ENCODE results near the gene TP53I13.
A peak's percentile ranks its signal among the peaks of the same experiment; 100 is the strongest.

TP53I13 gene

GRCh38 chr17:29566473-29567303, 1.8 kb upstream of the TP53I13 start, which contains the start of gene ABHD15:
Gene ABHD15, minus strand, starts transcription at chr17:29567037. Its CDS starts 71 bp downstream, at chr17:29566966.
- no peak for DNase-seq (ENCODE audit: low read depth in 1 of 2, low spot score in 1 of 2)

GRCh38 chr17:29567304-29567553, 1.3 kb upstream of the TP53I13 start:
- DNase-seq (ENCODE audit: low read depth in 1 of 2, low spot score in 1 of 2) = no peak

- DNase-seq (ENCODE audit: low read depth in 1 of 2, low spot score in 1 of 2) = peak; percentile 57 to 60
These were observed 759 bp upstream of the TP53I13 start for GRCh38 chr17:29567554-29568330.

DNA sequence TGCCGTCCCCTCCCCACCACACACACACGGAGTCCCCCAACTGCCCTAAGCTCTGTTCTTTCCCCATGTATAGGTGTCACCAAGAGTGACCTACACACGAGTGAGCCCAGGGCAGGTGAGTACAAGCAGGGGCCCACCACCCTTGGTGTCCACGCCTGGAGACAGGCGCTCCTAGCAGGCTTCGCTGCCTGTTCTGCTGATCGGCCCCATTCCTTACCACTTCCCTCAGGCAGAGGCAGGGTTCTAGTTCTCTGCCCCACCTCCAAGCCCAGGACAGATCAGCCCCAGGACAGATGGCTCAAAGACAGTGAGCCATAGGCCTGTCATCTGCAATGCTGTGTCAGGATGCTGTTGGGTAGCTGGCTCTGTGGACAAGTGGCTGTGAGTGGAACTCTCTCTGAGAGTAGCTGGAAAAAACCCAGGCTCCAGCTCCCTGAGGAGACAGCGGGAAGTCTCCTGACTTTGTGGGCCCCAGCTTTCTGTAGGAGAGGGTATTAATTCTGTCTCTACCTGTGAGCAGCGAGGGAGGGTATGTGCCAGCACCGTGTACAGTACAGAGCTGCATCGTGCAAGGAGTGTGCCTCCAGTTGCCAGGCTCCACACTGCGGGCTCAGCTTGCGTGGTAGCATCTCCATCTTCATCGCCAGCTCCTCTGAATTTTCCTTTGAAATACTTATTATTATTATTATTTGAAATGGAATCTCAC, 897 bp downstream of the TP53I13 start:
- no peak for DNase-seq (ENCODE audit: low read depth in 1 of 2, low spot score in 1 of 2)

DNA sequence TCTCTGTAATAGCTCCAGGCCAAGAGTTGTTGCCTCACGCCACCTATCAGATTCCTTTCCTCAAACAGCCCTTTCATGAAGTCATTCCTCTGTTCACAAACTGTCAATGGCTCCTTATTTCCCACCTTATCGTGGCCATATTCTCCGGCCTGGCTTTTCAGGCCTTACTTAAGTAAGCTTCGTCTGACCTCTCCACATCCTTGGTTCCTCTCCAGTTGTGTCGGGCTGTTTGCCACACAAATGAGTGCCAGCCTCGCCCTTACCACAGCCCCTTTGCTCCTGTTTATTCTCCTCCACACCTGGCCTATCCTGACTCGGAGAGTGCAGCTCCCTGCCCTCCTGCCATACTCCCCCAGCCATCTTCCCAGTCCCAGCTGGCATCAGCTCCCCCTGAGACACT, 2.0 kb downstream of the TP53I13 start:
- no peak for DNase-seq (ENCODE audit: low read depth in 1 of 2, low spot score in 1 of 2)

DNA sequence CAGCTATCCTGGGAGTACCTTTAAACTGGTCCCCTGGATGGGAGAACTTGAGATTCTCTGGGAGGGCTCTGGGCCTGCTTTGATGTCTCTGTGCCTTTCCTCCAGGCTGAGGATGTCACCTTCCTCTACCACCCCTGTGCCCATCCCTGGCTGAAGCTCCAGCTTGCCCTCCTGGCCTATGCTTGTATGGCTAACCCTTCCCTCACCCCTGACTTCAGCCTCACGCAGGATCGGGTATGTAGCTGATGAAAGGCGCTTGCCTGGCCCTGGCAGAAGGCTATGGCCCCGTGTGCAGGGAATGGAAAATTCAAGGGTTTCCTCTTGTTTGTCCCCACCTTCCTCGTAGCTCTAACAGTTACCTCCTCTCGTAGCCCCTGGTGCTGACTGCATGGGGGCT, 3.0 kb downstream of the TP53I13 start:
- no peak for DNase-seq (ENCODE audit: low read depth in 1 of 2, low spot score in 1 of 2)

GRCh38 chr17:29571883-29572681, 3.6 kb downstream of the TP53I13 start:
- no peak for DNase-seq (ENCODE audit: low read depth in 1 of 2, low spot score in 1 of 2)

- DNase-seq (ENCODE audit: low read depth in 1 of 2, low spot score in 1 of 2) = peak in 1 of 2 donors; percentile 61
These were observed 4.4 kb downstream of the TP53I13 start for GRCh38 chr17:29572691-29573557.

- DNase-seq (ENCODE audit: low read depth in 1 of 2, low spot score in 1 of 2) = no peak
These were observed 5.0 kb downstream of the TP53I13 start for GRCh38 chr17:29573558-29573869.

- DNase-seq (ENCODE audit: low read depth in 1 of 2, low spot score in 1 of 2) = no peak
These were observed 5.6 kb downstream of the TP53I13 start for GRCh38 chr17:29573871-29574731.

GRCh38 chr17:29574732-29575510, 6.4 kb downstream of the TP53I13 start:
- no peak for DNase-seq (ENCODE audit: low read depth in 1 of 2, low spot score in 1 of 2)

- DNase-seq (ENCODE audit: low read depth in 1 of 2, low spot score in 1 of 2) = no peak
These were observed 7.2 kb downstream of the TP53I13 start for GRCh38 chr17:29575511-29576213.

DNA sequence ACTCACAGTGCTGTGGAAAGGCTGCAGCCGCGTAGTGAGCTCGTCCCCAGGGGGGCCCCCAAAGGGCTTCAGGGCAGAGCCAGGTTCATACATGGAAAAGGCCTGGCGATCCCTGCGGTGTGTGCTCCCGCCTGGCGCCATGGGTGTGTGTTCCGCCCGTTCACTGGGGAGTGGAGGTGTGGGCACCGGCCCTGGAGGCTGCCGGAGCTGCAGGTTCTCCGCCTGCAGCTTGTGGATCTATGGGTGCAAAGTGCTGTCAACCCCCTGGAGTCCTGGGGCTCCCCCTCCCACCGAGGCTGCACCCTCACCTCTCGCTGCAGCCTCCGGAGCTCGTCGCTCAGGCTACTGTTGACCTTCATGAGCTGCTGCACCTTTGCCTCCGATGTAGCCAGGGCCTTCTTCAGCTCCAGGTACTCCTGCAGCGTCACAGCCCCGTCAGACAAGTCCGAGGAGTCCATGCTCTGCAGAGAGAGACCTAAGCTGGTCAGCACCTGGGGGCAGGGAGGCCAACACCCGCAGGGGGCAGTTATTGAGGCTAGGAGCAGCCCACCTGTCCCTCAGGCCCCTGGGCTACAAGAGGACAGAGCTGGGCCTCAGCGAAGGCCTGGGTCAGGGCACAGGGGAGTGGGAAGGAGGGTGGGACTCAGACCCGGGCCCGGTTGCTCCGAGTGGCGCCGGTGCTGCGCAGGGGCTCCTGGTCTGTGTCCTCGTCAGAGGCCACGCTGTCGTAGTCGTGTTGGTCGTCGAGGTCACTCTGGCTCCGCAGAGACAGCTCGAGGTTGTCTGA, 7.9 kb downstream of the TP53I13 start:
- no peak for DNase-seq (ENCODE audit: low read depth in 1 of 2, low spot score in 1 of 2)

DNA sequence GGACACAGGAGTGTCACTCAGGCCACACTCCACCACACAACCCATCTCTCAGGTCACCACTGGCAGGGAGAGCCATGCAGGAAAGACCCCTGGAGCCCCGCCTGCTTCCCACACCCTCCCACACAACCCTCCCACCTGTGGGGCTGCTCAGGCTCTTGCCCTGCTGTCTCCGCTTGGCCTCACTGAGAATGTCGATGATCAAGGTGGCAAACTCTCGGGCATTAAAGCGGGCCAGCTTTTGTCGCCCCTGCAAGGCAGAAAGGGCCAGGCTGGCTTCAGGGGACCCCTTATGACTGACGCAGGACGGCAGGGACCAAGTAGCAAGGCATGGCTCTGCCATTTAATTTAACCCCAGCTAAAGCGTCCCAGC, 8.5 kb downstream of the TP53I13 start:
- DNase-seq (ENCODE audit: low read depth in 1 of 2, low spot score in 1 of 2) = no peak

DNA sequence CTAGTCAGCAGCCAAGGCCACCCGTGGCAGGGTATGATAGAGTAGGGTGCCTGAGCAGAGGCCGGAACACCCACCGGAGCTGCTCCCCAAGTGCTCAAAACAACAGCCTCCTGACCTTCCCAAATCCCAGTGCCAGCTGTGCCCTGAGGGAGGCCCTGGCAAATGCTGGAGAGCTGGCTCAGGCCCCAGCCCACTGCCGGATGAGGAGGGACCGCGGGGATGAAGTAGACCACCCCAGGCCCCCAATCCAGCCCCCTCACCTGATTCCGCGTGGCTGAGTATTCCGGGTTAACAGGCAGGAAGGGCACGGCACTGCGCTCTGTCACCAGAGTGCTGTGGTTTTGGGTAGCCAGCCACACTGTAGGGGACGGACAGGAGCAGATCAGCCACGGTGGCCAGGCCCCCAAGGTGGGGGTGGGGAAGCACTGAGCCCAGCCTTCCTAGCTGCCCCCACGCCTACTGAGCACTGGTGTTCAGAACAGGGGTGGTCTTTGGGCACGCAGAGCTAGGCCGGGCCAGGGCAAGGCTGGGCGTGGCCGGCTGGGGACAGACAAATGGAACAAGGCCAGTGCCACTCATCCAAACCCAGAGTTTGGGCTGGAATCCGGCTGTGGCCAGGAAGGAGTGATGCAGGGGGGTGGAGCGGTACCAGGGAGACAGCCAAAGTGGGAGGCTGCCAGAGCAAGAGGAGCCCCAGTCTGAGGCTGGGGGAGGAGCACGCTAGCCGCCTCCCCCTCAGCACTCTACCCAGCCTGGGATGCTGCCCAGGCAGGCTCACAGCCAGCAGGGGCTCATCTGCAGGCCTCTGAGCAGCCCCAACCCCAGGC, 9.1 kb downstream of the TP53I13 start:
- DNase-seq (ENCODE audit: low read depth in 1 of 2, low spot score in 1 of 2) = no peak

Data from stimulated activated CD4-positive, alpha-beta T cell treated with anti-CD3 and anti-CD28 coated beads, Interleukin-15, amount 100 ng/mL, for 1 hour (primary cell).